ENCODE results near the gene AGXT.

- TF ChIP-seq POLR2A (IDR thresholded peaks at IDR 0.05; ENCODE audit: borderline replicate concordance, extremely low read depth, insufficient read depth, insufficient read length), result no peak
- TF ChIP-seq, protein P1, sequence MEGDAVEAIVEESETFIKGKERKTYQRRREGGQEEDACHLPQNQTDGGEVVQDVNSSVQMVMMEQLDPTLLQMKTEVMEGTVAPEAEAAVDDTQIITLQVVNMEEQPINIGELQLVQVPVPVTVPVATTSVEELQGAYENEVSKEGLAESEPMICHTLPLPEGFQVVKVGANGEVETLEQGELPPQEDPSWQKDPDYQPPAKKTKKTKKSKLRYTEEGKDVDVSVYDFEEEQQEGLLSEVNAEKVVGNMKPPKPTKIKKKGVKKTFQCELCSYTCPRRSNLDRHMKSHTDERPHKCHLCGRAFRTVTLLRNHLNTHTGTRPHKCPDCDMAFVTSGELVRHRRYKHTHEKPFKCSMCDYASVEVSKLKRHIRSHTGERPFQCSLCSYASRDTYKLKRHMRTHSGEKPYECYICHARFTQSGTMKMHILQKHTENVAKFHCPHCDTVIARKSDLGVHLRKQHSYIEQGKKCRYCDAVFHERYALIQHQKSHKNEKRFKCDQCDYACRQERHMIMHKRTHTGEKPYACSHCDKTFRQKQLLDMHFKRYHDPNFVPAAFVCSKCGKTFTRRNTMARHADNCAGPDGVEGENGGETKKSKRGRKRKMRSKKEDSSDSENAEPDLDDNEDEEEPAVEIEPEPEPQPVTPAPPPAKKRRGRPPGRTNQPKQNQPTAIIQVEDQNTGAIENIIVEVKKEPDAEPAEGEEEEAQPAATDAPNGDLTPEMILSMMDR (IDR thresholded peaks at IDR 0.05 in 2 of 3, conservative IDR thresholded peaks at IDR 0.05 in 1 of 3; ENCODE audit: borderline replicate concordance in 1 of 3, insufficient read depth in 1 of 3, low read depth in 2 of 3, low read length in 2 of 3), result no peak
- TF ChIP-seq EZH2 (IDR thresholded peaks at IDR 0.05), result no peak
- no peak for TF ChIP-seq RAD21 (IDR thresholded peaks at IDR 0.05; ENCODE audit: low read depth)
- TF ChIP-seq CEBPB (IDR thresholded peaks at IDR 0.05; ENCODE audit: low read depth), result no peak
- no peak for TF ChIP-seq JUND (IDR thresholded peaks at IDR 0.05)
- TF ChIP-seq ZBTB33 (IDR thresholded peaks at IDR 0.05; ENCODE audit: extremely low read depth, insufficient replicate concordance, low read length), result no peak
- TF ChIP-seq POLR2AphosphoS5 (IDR thresholded peaks at IDR 0.05; ENCODE audit: low read depth, low read length), result no peak
- no peak for TF ChIP-seq ELF1 (IDR thresholded peaks at IDR 0.05; ENCODE audit: borderline replicate concordance, low read depth)
- TF ChIP-seq FOSL1 (IDR thresholded peaks at IDR 0.05; ENCODE audit: low read depth), result no peak
- no peak for TF ChIP-seq CBX3 (IDR thresholded peaks at IDR 0.05; ENCODE audit: low read depth)
Observed at GRCh38 chr2:240925191-240925567, 56.6 kb downstream of the AGXT start.
